ENCODE results near the gene MAP7D1. TPM values are rescaled to one million over a fixed set of nuclear protein-coding genes. Genes with fewer than 3 reads are reported as not detected.
A peak's percentile ranks its signal among the peaks of the same experiment; 100 is the strongest.
"Not testable (repeated sequence)": the region's sequence is repeated elsewhere in the genome, so short reads cannot be mapped to it uniquely, and the experiment has no call there.

Gene MAP7D1
- total and polyA plus RNA-seq, 2 of the 13 experiments (the other 11 are each of a cell fraction or from before 2014, with no cell fraction given) = 5.6 to 7.2 TPM

DNA sequence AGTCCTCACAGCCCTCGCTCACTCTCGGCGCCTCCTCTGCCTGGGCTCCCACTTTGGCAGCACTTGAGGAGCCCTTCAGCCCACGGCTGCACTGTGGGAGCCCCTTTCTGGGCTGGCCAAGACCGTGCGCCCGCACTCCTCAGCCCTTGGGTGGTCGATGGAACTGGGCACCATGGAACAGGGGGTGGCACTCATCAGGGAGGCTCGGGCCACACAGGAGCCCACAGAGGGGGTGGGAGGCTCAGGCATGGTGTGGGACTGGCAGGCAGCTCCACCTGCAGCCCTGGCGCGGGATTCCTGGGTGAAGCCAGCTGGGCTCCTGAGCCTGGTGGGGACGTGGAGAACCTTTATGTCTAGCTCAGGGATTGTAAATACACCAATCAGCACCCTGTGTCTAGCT, 40.8 kb downstream of the MAP7D1 start:
- POLR2A ChIA-PET = interaction anchor here (1.2 to 1.5 kb wide), 3 partner anchors 9 to 48 kb away, joined by 3 to 4 read pairs (median 4); partner anchors contain the start of genes THRAP3 and TRAPPC3
- CTCF ChIA-PET (ENCODE audit: low intra/inter-chr PET ratio, low total read pairs); H3K9me3 ChIP-seq (ENCODE audit: low read length); H3K27ac ChIP-seq (ENCODE audit: extremely low read length, insufficient read depth, low read length); in situ Hi-C loops (cut with HindIII; ENCODE audit: extremely low pct_ligation_motif_present, low pct_unique_long_range_greater_than_20kb); FAIRE-seq; H3K9ac ChIP-seq (ENCODE audit: insufficient read depth, low read depth, low read length); H3K79me2 ChIP-seq (ENCODE audit: insufficient read depth, low read length); intact Hi-C loops (cut with micrococcal nuclease; ENCODE audit: unreplicated experiment); DNase-seq (ENCODE audit: low spot score); H4K20me1 ChIP-seq (ENCODE audit: insufficient read depth, low read length); BruUV-seq (replicated peaks); H3K36me3 ChIP-seq (replicated peaks in 1 of 2; ENCODE audit: control insufficient read depth in 1 of 2, insufficient read depth in 2 of 2, low read length in 2 of 2); H3K27me3 ChIP-seq (ENCODE audit: control insufficient read depth in 1 of 2, insufficient read depth in 2 of 2, low read length in 2 of 2); H3K4me3 ChIP-seq (replicated peaks in 1 of 3; ENCODE audit: insufficient read depth in 1 of 3, low read depth in 2 of 3, low read length in 3 of 3); H2AFZ ChIP-seq (ENCODE audit: low read length); H3K4me2 ChIP-seq (ENCODE audit: low read depth, low read length); ATAC-seq: not testable (repeated sequence)
- H3K4me1 ChIP-seq (ENCODE audit: insufficient read depth, low read length) = peaks cover 35% of the 10 kb centered on the region
- 82% methylated on average over 5 of the region's 12 CpGs for WGBS (ENCODE audit: low lambda C conversion rate)
- TF ChIP-seq ZNF768 (CRISPR knock-in tag; IDR thresholded peaks at IDR 0.05) = 0 out of 2 replicates have a peak, but pooled peaks have one; percentile 18

DNA sequence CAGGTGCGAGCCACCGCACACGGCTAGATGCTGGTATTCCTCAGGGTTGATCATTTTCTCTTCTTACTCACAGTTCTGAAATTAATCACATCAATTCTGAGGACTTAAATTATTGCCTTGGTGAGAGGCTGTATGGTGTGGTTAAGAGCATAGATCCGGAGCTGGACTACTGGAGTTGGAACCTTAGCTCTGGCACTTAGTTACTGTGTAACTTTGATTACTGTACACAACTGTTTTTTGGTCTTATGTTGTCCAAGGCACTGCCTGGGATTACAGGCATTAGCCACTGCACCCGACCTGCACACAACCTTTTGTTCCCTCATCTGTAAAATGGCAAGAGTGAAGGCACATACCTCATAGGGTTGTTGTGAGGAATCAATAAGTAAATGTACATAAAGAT, 42.7 kb downstream of the MAP7D1 start:
- in situ Hi-C loops (cut with HindIII; ENCODE audit: extremely low pct_ligation_motif_present, low pct_unique_long_range_greater_than_20kb) = no loop called here
- no peaks in the 10 kb centered on the region for H3K79me2 ChIP-seq (ENCODE audit: insufficient read depth, low read length)
- no peaks in the 10 kb centered on the region for H3K9me3 ChIP-seq (ENCODE audit: low read length)
- H3K4me2 ChIP-seq (ENCODE audit: low read depth, low read length) = no peak overlapping the region
- H3K4me1 ChIP-seq (ENCODE audit: insufficient read depth, low read length) = peaks cover 37% of the 10 kb centered on the region
- CTCF ChIA-PET (ENCODE audit: low intra/inter-chr PET ratio, low total read pairs) = no interaction called here
- no peak overlapping the region for H2AFZ ChIP-seq (ENCODE audit: low read length)
- intact Hi-C loops (cut with micrococcal nuclease; ENCODE audit: unreplicated experiment) = no loop called here
- no TSS peak for BruUV-seq (replicated peaks)
- H3K27me3 ChIP-seq (ENCODE audit: control insufficient read depth in 1 of 2, insufficient read depth in 2 of 2, low read length in 2 of 2) = no peaks in the 10 kb centered on the region
- H4K20me1 ChIP-seq (ENCODE audit: insufficient read depth, low read length) = no peaks in the 10 kb centered on the region
- no peak overlapping the region for H3K9ac ChIP-seq (ENCODE audit: insufficient read depth, low read depth, low read length)
- 0 out of 3 replicates have a peak, but pooled peaks have one; percentile 21 for ATAC-seq
- WGBS (ENCODE audit: low lambda C conversion rate) = 40% methylated on average over 5 of the region's 5 CpGs
- no peak overlapping the region for H3K27ac ChIP-seq (ENCODE audit: extremely low read length, insufficient read depth, low read length)
- POLR2A ChIA-PET = no interaction called here
- no peak overlapping the region for H3K4me3 ChIP-seq (replicated peaks in 1 of 3; ENCODE audit: insufficient read depth in 1 of 3, low read depth in 2 of 3, low read length in 3 of 3)
- no peak for DNase-seq (ENCODE audit: low spot score)
- no peaks in the 10 kb centered on the region for H3K36me3 ChIP-seq (replicated peaks in 1 of 2; ENCODE audit: control insufficient read depth in 1 of 2, insufficient read depth in 2 of 2, low read length in 2 of 2)
- FAIRE-seq = no peak
- no peak for TF ChIP-seq SP2 (CRISPR knock-in tag; IDR thresholded peaks at IDR 0.05)
- no peak for TF ChIP-seq KDM6A (CRISPR knock-in tag; IDR thresholded peaks at IDR 0.05; ENCODE audit: low read depth)
- TF ChIP-seq THAP11 (CRISPR knock-in tag; IDR thresholded peaks at IDR 0.05) = no peak
- no peak for TF ChIP-seq ZNF788 (CRISPR knock-in tag; IDR thresholded peaks at IDR 0.05; ENCODE audit: borderline replicate concordance)
- no peak for TF ChIP-seq KDM5A (IDR thresholded peaks at IDR 0.05; ENCODE audit: borderline replicate concordance, low read length)
- TF ChIP-seq FLYWCH1 (CRISPR knock-in tag; IDR thresholded peaks at IDR 0.05) = no peak
- TF ChIP-seq, protein P1, sequence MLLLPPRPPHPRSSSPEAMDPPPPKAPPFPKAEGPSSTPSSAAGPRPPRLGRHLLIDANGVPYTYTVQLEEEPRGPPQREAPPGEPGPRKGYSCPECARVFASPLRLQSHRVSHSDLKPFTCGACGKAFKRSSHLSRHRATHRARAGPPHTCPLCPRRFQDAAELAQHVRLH (CRISPR knock-in tag; IDR thresholded peaks at IDR 0.05; ENCODE audit: borderline replicate concordance, low read depth) = no peak
- no peak for TF ChIP-seq ZNF652 (CRISPR knock-in tag; IDR thresholded peaks at IDR 0.05; ENCODE audit: borderline replicate concordance, low read depth)
- no peak for TF ChIP-seq ZBTB7A (CRISPR knock-in tag; IDR thresholded peaks at IDR 0.05)
- no peak for TF ChIP-seq ZNF101 (CRISPR knock-in tag; IDR thresholded peaks at IDR 0.05; ENCODE audit: borderline replicate concordance, low read depth)
- no peak for TF ChIP-seq NONO (IDR thresholded peaks at IDR 0.05)
- no peak for TF ChIP-seq NONO (CRISPR knock-in tag; conservative IDR thresholded peaks at IDR 0.05)
- no peak for TF ChIP-seq ISX (CRISPR knock-in tag; conservative IDR thresholded peaks at IDR 0.05)
- no peak for TF ChIP-seq ZNF383 (CRISPR knock-in tag; IDR thresholded peaks at IDR 0.05; ENCODE audit: borderline replicate concordance)
- TF ChIP-seq NCOR1 (IDR thresholded peaks at IDR 0.05; ENCODE audit: borderline replicate concordance, low read length) = no peak
- TF ChIP-seq, protein P2, sequence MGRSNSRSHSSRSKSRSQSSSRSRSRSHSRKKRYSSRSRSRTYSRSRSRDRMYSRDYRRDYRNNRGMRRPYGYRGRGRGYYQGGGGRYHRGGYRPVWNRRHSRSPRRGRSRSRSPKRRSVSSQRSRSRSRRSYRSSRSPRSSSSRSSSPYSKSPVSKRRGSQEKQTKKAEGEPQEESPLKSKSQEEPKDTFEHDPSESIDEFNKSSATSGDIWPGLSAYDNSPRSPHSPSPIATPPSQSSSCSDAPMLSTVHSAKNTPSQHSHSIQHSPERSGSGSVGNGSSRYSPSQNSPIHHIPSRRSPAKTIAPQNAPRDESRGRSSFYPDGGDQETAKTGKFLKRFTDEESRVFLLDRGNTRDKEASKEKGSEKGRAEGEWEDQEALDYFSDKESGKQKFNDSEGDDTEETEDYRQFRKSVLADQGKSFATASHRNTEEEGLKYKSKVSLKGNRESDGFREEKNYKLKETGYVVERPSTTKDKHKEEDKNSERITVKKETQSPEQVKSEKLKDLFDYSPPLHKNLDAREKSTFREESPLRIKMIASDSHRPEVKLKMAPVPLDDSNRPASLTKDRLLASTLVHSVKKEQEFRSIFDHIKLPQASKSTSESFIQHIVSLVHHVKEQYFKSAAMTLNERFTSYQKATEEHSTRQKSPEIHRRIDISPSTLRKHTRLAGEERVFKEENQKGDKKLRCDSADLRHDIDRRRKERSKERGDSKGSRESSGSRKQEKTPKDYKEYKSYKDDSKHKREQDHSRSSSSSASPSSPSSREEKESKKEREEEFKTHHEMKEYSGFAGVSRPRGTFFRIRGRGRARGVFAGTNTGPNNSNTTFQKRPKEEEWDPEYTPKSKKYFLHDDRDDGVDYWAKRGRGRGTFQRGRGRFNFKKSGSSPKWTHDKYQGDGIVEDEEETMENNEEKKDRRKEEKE (IDR thresholded peaks at IDR 0.05) = no peak
